Peyer's patch (tissue), 4 donors: ENCODE data around the gene ARL9.

Experiments
- POLR2A ChIP-seq, 2 donors: fragments of 450-650 bp; IDR thresholded peaks; one replicate each; pipeline ENCODE4 v1.5.1; 2017; ENCODE audit warnings: antibody characterized with exemption in 2 of 2, mild to moderate bottlenecking in 2 of 2, moderate library complexity in 2 of 2
- TF ChIP-seq, protein P1 (sequence below), 6 experiments: fragments of 450-650 bp in 4 of 6; fragments of 200-600 bp in 2 of 6; sonication (generic) in 1 of 6; IDR thresholded peaks; one replicate each; pipeline ENCODE4 v1.5.1; 2017 to 2019; ENCODE audit warnings: antibody characterized with exemption in 6 of 6, mild to moderate bottlenecking in 3 of 6, moderate library complexity in 1 of 6

DNA sequence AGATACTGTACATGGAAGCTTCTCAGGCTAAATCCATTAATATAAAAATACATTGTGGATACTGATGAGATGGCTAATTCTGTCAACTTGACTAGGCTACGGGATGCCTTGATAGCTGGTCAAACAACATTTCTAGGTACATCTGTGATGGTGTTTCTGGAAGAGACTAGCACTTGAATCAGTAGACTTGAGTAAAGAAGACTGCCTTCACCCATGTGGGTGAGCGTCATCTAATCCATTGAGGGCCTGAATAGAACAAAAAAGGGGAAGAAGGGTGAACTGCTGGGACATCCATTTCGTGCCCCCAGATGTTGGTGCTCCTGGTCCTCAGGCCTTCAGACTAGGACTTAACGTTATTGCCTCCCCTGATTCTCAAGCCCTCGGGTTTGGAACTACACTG lies 41.9 kb upstream of the ARL9 start:
- TF ChIP-seq, protein P1, sequence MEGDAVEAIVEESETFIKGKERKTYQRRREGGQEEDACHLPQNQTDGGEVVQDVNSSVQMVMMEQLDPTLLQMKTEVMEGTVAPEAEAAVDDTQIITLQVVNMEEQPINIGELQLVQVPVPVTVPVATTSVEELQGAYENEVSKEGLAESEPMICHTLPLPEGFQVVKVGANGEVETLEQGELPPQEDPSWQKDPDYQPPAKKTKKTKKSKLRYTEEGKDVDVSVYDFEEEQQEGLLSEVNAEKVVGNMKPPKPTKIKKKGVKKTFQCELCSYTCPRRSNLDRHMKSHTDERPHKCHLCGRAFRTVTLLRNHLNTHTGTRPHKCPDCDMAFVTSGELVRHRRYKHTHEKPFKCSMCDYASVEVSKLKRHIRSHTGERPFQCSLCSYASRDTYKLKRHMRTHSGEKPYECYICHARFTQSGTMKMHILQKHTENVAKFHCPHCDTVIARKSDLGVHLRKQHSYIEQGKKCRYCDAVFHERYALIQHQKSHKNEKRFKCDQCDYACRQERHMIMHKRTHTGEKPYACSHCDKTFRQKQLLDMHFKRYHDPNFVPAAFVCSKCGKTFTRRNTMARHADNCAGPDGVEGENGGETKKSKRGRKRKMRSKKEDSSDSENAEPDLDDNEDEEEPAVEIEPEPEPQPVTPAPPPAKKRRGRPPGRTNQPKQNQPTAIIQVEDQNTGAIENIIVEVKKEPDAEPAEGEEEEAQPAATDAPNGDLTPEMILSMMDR (IDR thresholded peaks at IDR 0.05) = no peak
- TF ChIP-seq POLR2A (IDR thresholded peaks at IDR 0.05) = no peak
